ENCODE data around the gene STXBP6.
"Not testable (repeated sequence)": the region's sequence is repeated elsewhere in the genome, so short reads cannot be mapped to it uniquely, and the experiment has no call there.

The STXBP6 gene

GRCh38 chr14:24817212-24818057 lies 232.5 kb downstream of the STXBP6 start:
- no peak for DNase-seq

DNA sequence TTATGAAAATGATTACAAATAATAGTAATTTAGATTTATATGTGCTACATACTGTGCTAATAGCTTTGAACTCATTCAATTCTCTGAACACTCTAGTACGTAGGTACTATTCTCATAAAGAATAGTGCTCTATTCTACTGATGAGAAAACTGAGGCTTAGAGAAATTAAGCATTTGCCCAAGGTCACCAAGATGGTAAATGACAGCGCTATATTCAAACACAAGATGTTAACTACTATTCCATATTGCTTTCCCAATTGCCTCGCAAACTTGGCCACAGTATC lies 233.1 kb downstream of the STXBP6 start:
- DNase-seq: no peak

DNA sequence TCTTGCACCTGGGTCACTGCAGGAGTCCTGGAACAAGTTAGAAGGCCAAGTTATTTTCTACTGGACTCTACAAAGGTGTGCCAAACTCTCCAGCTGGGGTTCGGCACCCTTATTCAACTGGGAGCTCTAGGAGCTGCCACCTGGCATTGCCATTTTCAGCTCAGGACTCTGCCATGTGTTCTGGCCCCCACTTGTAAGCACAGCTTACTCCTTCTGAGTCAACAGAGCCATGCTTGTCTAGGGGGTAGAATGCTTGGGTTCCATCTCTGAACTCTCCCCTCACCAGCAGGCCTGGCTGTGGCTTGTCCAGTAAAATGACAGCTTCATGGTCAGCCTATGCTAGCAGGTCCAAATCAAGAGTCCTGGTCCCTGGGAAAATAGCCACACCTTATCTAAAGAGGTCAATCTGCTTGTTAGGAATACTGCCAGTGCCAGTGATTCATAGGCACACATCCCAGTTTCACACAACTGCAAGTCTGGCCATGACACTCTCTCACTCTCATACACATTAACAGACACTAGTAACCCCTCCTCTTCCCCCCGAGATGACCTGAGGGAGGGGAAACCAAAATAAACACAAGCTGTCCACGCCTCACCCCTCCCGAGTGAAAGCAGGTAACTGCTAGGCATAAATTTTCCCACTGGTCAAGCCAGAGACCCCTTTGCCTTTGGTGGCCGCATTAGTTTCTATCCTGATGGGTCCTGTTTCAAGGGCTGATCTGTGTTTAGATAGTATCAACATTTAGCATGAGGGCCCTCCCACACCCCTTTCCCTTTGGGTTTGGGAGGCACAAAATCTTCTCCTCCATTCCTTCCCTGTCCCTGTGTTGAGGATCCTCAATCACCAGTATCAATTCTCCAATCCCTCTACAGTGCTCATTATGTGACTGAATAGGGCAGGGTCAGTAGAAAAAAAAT lies 233.7 kb downstream of the STXBP6 start:
- no peak for DNase-seq

DNA sequence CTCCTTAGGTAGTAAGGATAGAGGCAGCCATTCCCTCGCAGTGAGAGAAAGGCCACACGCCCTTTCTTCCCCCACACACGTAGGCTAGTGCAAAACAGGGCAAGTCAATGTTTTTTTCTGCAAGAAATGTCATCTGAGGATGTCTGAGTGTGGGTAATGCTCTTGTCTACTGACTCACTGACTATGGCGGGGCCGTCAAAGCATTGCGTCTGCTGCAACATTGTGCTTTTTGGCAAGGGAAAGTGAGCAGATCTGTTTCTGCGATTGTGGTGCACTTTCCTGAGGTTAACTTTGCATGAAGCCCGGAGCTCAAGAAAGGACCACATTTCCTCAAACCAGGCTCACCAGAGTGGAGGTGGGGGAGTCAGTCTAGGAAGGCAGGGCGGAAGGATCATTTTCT lies 234.4 kb downstream of the STXBP6 start:
- no peak for DNase-seq

DNA sequence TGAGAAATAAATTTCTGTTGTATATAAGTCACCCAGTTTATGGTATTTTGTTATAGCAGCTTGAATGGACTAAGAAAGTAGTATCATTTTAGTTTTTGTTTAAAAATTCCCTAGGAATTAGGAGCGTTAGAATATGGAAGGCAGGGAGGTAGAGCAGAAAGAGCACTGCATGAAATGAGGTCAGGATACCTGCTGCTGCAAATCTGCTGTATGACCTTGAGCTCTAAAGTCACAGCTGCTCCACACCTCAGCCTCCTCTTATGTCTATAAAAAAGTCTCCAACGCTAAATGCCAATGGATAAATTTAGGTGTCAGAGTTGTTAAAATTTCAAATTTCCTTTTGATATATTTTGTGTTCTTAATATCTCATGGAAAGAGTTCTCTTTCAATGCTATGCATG lies 235.0 kb downstream of the STXBP6 start:
- no peak for DNase-seq

GRCh38 chr14:24814346-24814745 lies 235.6 kb downstream of the STXBP6 start:
- no peak for DNase-seq

GRCh38 chr14:24813819-24814259 lies 236.1 kb downstream of the STXBP6 start:
- no peak for DNase-seq

GRCh38 chr14:24813089-24813815 lies 236.7 kb downstream of the STXBP6 start:
- DNase-seq: no peak

- DNase-seq: no peak
Observed at GRCh38 chr14:24809135-24809534, 240.8 kb downstream of the STXBP6 start.

GRCh38 chr14:24808412-24808811 lies 241.5 kb downstream of the STXBP6 start:
- no peak for DNase-seq

DNA sequence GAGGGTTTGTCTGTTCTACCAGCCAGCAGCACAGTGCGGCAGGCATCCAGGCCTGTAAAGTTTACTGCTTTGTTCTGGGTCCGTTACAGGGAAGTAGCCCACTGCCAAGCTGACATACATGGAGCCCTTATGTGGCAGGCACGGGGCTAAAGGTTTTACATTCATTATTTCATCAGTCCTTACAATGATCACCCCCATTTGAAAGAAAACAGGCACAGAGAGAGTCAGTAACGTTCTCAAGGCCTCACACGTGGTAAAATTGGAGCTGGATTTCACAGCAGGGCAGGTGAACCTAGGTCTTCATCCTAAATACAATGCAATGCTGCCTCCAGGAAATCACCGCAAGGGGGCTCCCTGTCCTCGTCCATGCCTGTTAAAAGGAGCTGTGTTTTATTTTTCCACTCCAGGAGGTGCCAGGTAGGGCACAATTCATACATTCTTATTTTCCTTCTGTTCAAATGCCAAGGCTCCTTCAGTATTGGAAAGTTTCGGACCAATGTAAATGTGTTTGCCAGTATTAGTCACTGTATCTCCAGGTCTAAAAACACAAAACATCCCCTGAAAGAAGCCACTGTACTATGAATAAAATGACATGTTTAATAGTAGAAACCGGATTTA lies 243.8 kb downstream of the STXBP6 start:
- no peak for DNase-seq

DNA sequence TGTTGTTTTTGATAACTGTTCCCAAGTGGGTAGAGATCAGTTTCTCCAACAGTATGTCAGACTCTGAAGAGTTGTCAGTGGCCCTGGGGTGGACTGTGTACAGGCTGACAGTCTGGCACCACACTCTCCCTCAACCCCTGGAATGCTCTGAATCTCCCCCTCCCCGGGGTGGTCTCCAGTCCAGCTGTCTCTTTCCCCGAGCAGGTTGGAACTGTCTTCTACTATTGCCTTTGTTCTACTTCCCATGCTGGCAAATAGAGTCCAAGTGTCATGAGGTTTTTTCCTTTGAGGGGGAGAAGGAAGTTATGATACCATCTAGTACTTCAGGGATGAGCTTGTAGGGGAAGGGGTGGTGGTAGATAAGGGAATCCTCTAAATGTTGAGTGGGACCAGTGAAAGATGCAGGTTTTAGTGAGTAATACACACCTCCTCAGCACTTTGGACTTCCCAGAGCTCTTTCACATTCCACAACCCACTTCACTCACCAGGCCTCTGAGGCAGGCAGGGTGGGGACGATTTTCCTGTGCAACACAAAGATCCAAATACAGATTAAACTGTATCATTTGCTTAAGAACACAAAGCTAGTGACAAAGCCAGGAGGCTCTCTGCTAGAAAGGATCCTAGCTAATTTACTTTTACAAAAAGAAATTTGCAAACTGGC lies 245.3 kb downstream of the STXBP6 start:
- no peak for DNase-seq

GRCh38 chr14:24803933-24804494 lies 245.9 kb downstream of the STXBP6 start:
- no peak for DNase-seq

GRCh38 chr14:24803426-24803825 lies 246.5 kb downstream of the STXBP6 start:
- not testable (repeated sequence) for DNase-seq

DNA sequence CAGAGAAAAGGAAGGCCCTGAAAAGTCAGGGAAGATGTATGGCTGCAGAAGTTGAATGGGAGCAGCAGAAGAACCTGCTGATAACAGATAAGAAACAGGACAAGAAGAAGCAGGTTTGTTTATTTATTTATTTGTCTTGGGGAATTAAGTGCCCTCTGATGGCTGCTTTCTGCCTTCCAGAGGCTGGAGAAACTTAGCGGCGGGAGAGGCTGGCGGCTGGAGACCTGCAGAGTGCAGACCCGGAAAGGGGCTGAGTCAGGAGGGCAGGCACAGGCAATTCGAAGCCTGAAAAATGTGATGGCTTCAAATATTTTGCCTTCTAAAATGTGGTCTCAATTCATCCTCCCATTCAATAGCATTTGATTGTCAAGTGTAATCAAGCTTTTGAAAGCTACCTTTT lies 247.7 kb downstream of the STXBP6 start:
- DNase-seq: no peak

- DNase-seq: no peak
Observed at GRCh38 chr14:24801024-24801423, 248.9 kb downstream of the STXBP6 start.

DNA sequence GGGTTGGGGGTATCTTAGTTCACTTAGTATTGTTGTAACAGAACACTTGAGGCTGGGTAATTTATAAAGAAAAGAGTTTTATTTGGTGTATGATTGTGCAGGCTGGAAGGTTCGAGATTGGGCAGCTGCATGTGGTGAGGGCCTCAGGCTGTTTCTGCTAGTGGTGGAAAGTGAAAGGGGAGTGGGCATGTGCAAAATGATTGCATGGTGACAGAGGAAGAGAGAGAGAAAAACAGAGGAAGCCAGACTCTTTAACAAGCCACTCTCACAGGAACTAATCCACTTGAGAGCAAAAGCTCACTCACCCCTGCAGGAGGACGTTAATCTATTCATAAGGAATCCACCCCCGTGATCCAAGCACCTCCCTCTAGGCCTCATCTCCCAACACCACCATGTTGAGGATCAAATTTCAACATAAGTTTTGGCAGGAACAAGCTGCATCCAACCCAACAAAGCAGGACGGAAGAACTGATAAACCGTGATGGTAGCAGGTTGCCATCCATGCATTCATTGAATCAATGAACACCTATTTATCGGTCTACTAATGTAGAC lies 251.0 kb downstream of the STXBP6 start:
- DNase-seq: no peak

DNA sequence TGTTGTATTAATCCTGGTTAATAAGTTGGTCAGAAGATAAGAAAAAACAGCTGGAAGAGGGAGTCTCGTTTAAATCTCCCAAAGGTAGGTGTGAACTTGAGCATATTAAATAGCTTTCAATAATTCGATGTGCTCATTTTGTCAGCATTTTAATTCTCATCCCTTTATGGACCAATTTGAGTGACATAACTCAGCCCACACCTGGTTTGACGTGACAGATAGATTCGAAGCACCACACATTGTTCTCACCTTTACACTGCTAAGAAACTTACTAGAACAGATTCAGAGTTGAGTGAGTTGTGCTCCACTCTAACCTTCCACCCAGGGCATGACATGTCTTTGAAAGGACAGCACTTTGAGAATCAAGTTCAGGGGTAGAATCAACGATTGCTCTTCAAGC lies 254.5 kb downstream of the STXBP6 start:
- DNase-seq: no peak

- no peak for DNase-seq
Observed at GRCh38 chr14:24794644-24795305, 255.2 kb downstream of the STXBP6 start.

- DNase-seq: no peak
Observed at GRCh38 chr14:24790196-24790595, 259.8 kb downstream of the STXBP6 start.

DNA sequence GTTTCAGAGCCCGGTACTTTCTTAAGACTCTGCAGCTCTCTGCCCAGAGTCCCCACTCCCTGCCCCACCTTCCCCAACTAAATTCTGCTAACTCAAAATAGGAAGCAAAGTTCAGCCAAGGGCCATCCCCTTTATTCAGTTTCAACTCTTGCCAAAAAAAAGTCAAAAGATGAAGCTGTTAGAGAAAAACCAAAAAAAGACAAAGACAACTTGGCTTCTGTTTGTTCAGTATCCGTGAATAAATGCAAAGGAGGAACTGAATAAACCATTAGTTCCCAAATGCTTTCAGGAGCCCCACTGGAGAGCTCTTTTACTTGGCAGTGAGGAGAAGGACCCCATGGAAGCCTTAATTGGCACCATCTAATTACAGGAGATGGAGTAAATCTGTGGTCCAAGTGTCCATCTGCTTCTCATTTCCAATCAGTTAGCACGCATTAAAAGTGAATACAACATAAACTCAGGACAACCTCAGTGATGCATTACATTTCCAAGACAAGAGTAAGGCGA lies 260.5 kb downstream of the STXBP6 start:
- DNase-seq: no peak

Data from activated CD4-positive, CD25-positive, alpha-beta regulatory T cell (primary cell).